ENCODE data around the gene FATE1. TPM values are rescaled to one million over a fixed set of nuclear protein-coding genes. Genes with fewer than 3 reads are reported as not detected.

Gene FATE1
- total RNA-seq, 4 donors from 2014 or later = not detected

DNA sequence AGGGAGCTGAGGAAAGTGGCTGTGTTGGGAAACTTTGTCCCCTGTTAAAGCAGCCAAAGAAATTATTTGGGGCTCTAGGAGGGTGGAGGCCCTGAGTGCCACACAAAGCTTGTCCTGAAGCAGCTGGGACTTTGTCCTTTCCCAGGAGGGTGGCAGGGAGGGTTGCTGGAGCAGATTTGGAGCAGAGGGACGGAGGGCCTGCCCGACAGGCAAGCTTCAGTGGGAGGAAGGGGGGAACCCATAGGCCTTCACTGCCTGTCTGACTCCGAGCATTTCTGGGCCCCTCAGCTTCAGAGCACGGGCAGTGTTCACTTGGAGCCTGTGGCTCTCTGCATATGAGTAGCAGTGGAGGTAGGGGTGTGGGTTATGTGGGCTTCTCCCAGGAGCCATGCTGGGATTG is 11.5 kb downstream of the FATE1 start:
- no peaks in the 10 kb centered on the region for H3K27me3 ChIP-seq
- ATAC-seq (no peak), DNase-seq (no peak)
- TF ChIP-seq POLR2A (IDR thresholded peaks at IDR 0.05) = no peak
- TF ChIP-seq, protein P1, sequence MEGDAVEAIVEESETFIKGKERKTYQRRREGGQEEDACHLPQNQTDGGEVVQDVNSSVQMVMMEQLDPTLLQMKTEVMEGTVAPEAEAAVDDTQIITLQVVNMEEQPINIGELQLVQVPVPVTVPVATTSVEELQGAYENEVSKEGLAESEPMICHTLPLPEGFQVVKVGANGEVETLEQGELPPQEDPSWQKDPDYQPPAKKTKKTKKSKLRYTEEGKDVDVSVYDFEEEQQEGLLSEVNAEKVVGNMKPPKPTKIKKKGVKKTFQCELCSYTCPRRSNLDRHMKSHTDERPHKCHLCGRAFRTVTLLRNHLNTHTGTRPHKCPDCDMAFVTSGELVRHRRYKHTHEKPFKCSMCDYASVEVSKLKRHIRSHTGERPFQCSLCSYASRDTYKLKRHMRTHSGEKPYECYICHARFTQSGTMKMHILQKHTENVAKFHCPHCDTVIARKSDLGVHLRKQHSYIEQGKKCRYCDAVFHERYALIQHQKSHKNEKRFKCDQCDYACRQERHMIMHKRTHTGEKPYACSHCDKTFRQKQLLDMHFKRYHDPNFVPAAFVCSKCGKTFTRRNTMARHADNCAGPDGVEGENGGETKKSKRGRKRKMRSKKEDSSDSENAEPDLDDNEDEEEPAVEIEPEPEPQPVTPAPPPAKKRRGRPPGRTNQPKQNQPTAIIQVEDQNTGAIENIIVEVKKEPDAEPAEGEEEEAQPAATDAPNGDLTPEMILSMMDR (IDR thresholded peaks at IDR 0.05 in 4 of 5, conservative IDR thresholded peaks at IDR 0.05 in 1 of 5) = no peak
- intact Hi-C loops (cut with DNase I; ENCODE audit: low total_unique reads) (no loop called here), in situ Hi-C loops (cut with MboI; ENCODE audit: low sequenced_read_pairs in 4 of 4) (no loop called here)
- no peaks in the 10 kb centered on the region for H3K4me1 ChIP-seq
- no peak overlapping the region for H3K4me3 ChIP-seq
- H3K9me3 ChIP-seq = no peaks in the 10 kb centered on the region
- H3K27ac ChIP-seq = no peak overlapping the region
- no peaks in the 10 kb centered on the region for H3K36me3 ChIP-seq

GRCh38 chrX:151729056-151729725 is 13.4 kb downstream of the FATE1 start:
- no peak for DNase-seq
- in situ Hi-C loops (cut with MboI; ENCODE audit: low sequenced_read_pairs in 4 of 4) (no loop called here), intact Hi-C loops (cut with DNase I; ENCODE audit: low total_unique reads) (no loop called here)
- no peaks in the 10 kb centered on the region for H3K4me1 ChIP-seq
- H3K27me3 ChIP-seq = no peaks in the 10 kb centered on the region
- H3K36me3 ChIP-seq = no peaks in the 10 kb centered on the region
- ATAC-seq = no peak
- no peak overlapping the region for H3K27ac ChIP-seq
- no peak overlapping the region for H3K4me3 ChIP-seq
- H3K9me3 ChIP-seq = no peaks in the 10 kb centered on the region
- TF ChIP-seq, protein P1 (IDR thresholded peaks at IDR 0.05 in 4 of 5, conservative IDR thresholded peaks at IDR 0.05 in 1 of 5) = no peak
- no peak for TF ChIP-seq POLR2A (IDR thresholded peaks at IDR 0.05)

DNA sequence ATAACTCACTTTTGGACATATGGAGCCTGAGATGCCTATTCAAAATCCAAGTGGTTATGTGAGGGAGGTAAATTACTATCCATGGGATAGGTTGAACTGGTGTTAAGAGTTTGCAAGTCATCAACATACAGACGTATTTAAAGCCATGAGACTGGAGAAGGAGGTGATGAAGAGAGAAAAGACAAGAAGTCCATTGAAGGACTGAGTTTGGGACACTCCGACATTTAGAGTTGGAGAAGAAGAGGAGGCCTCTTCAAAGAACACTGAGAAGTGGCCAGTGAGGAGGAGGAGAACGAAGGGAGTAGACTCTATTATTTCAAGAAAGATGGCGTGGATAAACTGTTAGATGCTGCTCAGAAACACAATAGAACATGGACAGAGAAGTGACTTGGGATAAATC is 18.6 kb downstream of the FATE1 start, which contains the start of gene CNGA2:
CNGA2 (plus strand) TSS at position 301 of the 400 bp plus-strand sequence. CDS start 3,738 bp downstream, outside the sequence.
- no peak for TF ChIP-seq POLR2A (IDR thresholded peaks at IDR 0.05)
- TF ChIP-seq, protein P1 (IDR thresholded peaks at IDR 0.05 in 4 of 5, conservative IDR thresholded peaks at IDR 0.05 in 1 of 5) = no peak
- no peak within 1 kb of the TSS for H3K27ac ChIP-seq
- intact Hi-C loops (cut with DNase I; ENCODE audit: low total_unique reads) = no loop called here
- H3K4me3 ChIP-seq = no peak within 1 kb of the TSS
- H3K9me3 ChIP-seq = no peaks in the 10 kb centered on the region
- in situ Hi-C loops (cut with MboI; ENCODE audit: low sequenced_read_pairs in 4 of 4) = no loop called here
- H3K27me3 ChIP-seq = no peaks in the 10 kb centered on the region
- ATAC-seq (no peak), DNase-seq (no peak)
- no peaks in the 10 kb centered on the region for H3K36me3 ChIP-seq
- H3K4me1 ChIP-seq = no peaks in the 10 kb centered on the region

- no peak for TF ChIP-seq POLR2A (IDR thresholded peaks at IDR 0.05)
- Histone ChIP-seq H3K4me3 (no peak overlapping the region), H3K9me3 (no peaks in the 10 kb centered on the region), H3K27ac (no peak overlapping the region), H3K4me1 (no peaks in the 10 kb centered on the region), H3K36me3 (no peaks in the 10 kb centered on the region), H3K27me3 (no peaks in the 10 kb centered on the region)
- in situ Hi-C loops (cut with MboI; ENCODE audit: low sequenced_read_pairs in 4 of 4) (no loop called here), intact Hi-C loops (cut with DNase I; ENCODE audit: low total_unique reads) (no loop called here)
- ATAC-seq (no peak), DNase-seq (no peak)
Measured at GRCh38 chrX:151735219-151735618, 19.4 kb downstream of the FATE1 start.

DNA sequence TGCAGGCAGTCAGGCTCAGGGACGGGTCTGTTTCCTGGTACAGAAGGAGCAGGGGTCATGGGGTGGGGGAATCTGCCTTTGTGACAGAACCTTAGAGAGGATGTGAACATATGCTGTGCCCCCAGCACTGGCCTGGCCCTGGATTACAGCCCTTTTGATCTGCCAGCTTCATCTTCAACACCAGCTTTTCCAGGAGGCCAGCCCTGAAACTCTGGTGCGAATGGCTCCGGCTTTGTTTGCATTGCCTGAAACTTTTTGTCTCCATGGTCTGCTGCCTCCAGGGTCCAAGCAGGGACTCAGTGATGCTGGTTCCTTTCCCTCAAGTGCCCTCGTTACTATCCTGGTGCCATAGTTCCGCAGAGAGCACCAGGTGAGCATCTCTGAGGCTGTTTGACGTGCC is 20.9 kb downstream of the FATE1 start:
- TF ChIP-seq, protein P1 (IDR thresholded peaks at IDR 0.05 in 4 of 5, conservative IDR thresholded peaks at IDR 0.05 in 1 of 5) = no peak
- no peak for TF ChIP-seq POLR2A (IDR thresholded peaks at IDR 0.05)
- no peaks in the 10 kb centered on the region for H3K36me3 ChIP-seq
- H3K9me3 ChIP-seq = no peaks in the 10 kb centered on the region
- no peak overlapping the region for H3K27ac ChIP-seq
- ATAC-seq = no peak
- in situ Hi-C loops (cut with MboI; ENCODE audit: low sequenced_read_pairs in 4 of 4) = no loop called here
- intact Hi-C loops (cut with DNase I; ENCODE audit: low total_unique reads) = no loop called here
- H3K4me3 ChIP-seq = no peak overlapping the region
- no peak for DNase-seq
- no peaks in the 10 kb centered on the region for H3K27me3 ChIP-seq
- no peaks in the 10 kb centered on the region for H3K4me1 ChIP-seq

Measured in gastrocnemius medialis (tissue), 4 donors.